Coronary artery (tissue), 2 donors: ENCODE measurements around the gene ARHGEF4.
"Not testable (repeated sequence)": the region's sequence is repeated elsewhere in the genome, so short reads cannot be mapped to it uniquely, and the experiment has no call there.

Source experiments
- DNase-seq: peaks from one replicate; pipeline ENCODE4 v3.0.0-alpha.2; 2017; ENCODE audit warnings: low spot score
- H3K27ac ChIP-seq, 2 donors: fragments of 200-600 bp; sonication (generic); one replicate each; pipeline ENCODE4 v1.5.1; 2016 to 2019
- H3K4me3 ChIP-seq: fragments of 200-600 bp; sonication (generic); 2 replicates; pipeline ENCODE4 v1.5.1; 2016; ENCODE audit warnings: mild to moderate bottlenecking, moderate library complexity
- TF ChIP-seq, protein P1 (sequence below): fragments of 200-600 bp; sonication (generic); IDR thresholded peaks from one replicate; pipeline ENCODE4 v1.5.1; 2019; ENCODE audit warnings: antibody characterized with exemption

The ARHGEF4 gene

DNA sequence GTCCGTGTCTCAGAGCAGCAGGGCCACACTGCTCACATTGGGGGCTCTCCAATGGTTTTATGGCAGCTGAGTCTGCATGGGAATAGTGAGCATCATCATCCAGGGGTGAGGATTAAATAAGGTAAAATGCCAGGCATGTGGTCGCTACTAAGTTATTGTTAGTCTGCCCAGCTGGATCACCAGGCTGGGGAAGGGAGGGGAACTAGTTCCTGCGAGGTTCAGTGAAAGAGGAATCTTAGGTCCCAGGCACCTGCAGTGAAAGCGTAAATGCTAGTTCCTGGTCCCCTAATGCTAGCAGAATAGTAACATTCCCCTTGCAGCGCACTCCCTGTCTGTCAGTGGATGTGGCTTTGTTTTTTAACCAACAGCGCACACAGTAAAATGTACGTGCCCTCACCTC lies 60.1 kb downstream of the ARHGEF4 start:
- TF ChIP-seq, protein P1, sequence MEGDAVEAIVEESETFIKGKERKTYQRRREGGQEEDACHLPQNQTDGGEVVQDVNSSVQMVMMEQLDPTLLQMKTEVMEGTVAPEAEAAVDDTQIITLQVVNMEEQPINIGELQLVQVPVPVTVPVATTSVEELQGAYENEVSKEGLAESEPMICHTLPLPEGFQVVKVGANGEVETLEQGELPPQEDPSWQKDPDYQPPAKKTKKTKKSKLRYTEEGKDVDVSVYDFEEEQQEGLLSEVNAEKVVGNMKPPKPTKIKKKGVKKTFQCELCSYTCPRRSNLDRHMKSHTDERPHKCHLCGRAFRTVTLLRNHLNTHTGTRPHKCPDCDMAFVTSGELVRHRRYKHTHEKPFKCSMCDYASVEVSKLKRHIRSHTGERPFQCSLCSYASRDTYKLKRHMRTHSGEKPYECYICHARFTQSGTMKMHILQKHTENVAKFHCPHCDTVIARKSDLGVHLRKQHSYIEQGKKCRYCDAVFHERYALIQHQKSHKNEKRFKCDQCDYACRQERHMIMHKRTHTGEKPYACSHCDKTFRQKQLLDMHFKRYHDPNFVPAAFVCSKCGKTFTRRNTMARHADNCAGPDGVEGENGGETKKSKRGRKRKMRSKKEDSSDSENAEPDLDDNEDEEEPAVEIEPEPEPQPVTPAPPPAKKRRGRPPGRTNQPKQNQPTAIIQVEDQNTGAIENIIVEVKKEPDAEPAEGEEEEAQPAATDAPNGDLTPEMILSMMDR: no peak
- no peak for DNase-seq
- Histone ChIP-seq H3K27ac (no peak overlapping the region), H3K4me3 (no peak overlapping the region)

DNA sequence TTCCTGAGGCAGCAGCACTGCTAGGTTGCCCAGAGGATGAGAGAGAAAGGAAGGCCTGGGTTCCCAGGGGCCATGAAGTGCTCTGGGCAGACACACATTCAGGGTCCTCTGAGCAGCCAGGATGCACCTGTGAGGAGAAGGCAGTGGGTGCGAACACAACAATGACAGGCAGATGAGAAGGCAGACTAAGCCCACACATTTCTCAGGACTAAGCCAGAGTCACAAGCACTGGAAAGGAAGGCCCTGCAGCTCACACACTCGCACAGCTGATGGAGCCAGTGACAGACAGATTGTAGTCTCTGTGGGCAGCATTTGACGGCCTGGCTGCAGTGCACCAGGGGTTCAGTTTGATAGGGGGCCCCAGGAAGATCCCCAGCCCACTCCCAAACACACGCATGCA lies 61.8 kb downstream of the ARHGEF4 start:
- TF ChIP-seq, protein P1: no peak
- no peak for DNase-seq
- no peak overlapping the region for H3K4me3 ChIP-seq
- no peak overlapping the region for H3K27ac ChIP-seq

DNA sequence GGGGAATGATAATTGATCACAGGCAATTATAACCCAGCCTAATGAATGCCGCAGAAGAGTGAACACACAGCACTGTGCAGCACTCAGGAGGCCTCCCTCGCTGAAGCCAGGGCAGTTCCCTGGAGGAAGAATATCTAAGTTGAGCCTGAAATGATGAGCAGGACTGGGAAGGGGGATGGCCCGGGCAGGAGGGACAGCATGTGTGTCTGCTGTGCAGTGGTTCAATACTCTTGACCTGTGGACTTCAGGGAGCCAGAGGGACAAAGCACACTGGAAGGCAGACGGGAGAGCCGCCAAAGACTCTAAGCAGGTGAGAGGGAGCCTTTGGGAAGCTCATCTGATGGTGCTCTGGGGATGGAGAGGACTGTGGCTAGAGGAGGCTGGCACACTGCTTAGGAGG lies 62.6 kb downstream of the ARHGEF4 start:
- no peak overlapping the region for H3K27ac ChIP-seq
- no peak for DNase-seq
- TF ChIP-seq, protein P1: no peak
- H3K4me3 ChIP-seq: no peak overlapping the region

DNA sequence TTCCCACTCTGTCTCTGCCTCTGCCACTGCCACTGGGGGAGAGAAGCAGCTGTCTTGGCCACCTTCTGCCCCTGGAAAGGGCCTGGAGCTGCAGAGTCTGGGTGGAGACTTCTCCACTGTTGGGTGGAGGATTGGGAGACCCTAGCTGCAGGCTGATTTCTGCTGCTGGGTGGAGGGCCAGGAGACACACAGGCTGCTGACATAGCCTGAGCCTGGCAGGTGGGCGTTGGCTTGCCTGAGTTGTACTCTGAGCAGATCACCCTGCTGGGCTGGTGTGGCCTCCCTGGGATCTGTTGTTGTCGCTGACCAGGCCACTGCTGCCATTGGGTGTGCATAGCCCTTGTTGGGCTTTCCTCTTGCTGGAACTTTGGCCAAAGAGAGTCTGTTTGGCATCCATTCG lies 64.3 kb downstream of the ARHGEF4 start:
- Histone ChIP-seq H3K27ac (no peak overlapping the region), H3K4me3 (no peak overlapping the region)
- no peak for DNase-seq
- TF ChIP-seq, protein P1: no peak

DNA sequence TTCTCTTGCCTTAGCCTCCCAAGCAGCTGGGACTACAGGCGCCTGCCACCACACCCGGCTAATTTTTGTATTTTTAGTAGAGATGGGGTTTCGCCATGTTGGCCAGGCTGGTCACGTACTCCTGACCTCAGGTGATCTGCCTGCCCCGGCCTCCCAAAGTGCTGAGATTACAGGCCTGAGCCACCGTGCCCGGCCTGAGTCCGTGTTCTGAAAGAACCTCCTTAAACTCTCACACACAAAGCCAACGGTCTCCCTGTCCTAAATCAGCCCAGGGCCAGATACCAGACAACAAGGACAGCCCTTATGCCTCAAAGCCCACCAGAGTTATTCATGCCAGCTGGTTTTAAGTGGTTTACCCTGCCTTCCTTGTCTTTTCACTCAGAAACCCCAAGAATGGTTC lies 64.9 kb downstream of the ARHGEF4 start:
- H3K4me3 ChIP-seq, H3K27ac ChIP-seq, DNase-seq: not testable (repeated sequence)

DNA sequence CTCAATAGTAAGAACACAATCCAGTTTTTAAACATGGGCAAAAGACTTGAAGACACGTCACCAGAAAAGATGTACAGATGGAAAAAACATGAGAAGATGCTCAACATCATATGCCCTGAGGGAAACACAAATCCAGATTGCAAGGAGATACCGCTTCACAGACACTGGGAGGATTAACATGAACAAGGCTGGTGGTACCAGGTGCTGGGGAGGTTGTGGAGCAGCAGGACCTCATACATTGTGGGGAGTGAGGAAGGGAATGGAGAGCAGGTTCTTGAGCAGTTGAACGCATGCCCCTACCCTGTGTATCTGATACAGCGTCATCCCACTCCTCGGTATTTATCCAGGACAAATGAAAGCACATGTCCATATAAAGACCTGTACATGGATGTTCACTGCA lies 72.1 kb downstream of the ARHGEF4 start:
- Histone ChIP-seq H3K4me3 (no peak overlapping the region), H3K27ac (no peak overlapping the region)
- TF ChIP-seq, protein P1: no peak
- DNase-seq: no peak

DNA sequence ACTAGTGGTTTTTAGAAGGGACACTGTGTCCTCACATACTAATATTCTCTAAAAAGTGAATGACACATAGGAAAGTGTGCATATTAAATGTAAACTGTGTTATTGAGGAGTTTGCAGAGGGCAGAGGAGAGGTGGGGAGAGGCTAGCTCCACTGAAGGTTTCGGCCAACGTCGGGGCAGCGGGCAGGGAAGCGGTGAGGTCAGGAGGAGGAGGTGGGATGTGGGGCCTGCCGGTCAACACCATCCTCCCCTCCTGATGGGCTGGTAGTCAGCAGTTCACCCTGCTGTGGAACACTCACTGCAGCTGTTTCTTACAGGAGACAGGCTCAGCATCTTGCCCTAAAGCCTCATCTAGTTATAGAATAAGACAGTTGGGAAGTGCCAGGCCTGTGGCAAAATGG lies 74.2 kb downstream of the ARHGEF4 start:
- Histone ChIP-seq H3K4me3 (no peak overlapping the region), H3K27ac (no peak overlapping the region)
- TF ChIP-seq, protein P1: no peak
- DNase-seq: no peak

DNA sequence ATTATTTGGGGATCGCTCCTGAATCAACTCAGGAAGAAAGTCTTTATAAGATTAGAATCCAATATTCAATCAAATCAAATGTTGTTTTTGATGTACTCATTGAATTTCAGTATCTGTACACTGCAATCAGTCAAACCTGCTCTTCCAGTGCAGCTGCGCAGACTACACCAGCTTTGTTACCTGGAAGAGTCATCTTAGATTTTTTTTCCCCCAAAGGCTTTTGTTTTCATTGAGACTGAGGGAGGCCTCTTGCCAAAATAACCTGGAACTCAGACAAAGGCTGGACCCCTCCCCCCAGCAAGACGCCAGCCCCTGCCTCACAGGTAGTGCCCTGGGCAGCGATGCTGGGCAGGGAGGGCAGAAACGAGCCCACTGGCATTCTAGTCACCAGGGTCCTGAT lies 74.8 kb downstream of the ARHGEF4 start:
- TF ChIP-seq, protein P1: no peak
- DNase-seq: no peak
- H3K27ac ChIP-seq: no peak overlapping the region

More for the DNA sequence above, 74.8 kb downstream of the ARHGEF4 start:
- H3K4me3 ChIP-seq: no peak overlapping the region
